ENCODE results near the gene EDA2R. TPM values are rescaled to one million over a fixed set of nuclear protein-coding genes. Genes with fewer than 3 reads are reported as not detected.

The EDA2R gene, protein sequence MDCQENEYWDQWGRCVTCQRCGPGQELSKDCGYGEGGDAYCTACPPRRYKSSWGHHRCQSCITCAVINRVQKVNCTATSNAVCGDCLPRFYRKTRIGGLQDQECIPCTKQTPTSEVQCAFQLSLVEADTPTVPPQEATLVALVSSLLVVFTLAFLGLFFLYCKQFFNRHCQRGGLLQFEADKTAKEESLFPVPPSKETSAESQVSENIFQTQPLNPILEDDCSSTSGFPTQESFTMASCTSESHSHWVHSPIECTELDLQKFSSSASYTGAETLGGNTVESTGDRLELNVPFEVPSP
- total RNA-seq (2014; rRNA removed; shearing (Covaris generic)): 17.1 and 19.5 TPM in 2 replicates
- polyA plus RNA-seq (2015; cell fraction: cytosol; rRNA removed): 13.5 and 14.4 TPM in 2 replicates
- 66.8 and 86.2 TPM in 2 replicates for polyA plus RNA-seq (2015; cell fraction: nucleus; rRNA removed)

DNA sequence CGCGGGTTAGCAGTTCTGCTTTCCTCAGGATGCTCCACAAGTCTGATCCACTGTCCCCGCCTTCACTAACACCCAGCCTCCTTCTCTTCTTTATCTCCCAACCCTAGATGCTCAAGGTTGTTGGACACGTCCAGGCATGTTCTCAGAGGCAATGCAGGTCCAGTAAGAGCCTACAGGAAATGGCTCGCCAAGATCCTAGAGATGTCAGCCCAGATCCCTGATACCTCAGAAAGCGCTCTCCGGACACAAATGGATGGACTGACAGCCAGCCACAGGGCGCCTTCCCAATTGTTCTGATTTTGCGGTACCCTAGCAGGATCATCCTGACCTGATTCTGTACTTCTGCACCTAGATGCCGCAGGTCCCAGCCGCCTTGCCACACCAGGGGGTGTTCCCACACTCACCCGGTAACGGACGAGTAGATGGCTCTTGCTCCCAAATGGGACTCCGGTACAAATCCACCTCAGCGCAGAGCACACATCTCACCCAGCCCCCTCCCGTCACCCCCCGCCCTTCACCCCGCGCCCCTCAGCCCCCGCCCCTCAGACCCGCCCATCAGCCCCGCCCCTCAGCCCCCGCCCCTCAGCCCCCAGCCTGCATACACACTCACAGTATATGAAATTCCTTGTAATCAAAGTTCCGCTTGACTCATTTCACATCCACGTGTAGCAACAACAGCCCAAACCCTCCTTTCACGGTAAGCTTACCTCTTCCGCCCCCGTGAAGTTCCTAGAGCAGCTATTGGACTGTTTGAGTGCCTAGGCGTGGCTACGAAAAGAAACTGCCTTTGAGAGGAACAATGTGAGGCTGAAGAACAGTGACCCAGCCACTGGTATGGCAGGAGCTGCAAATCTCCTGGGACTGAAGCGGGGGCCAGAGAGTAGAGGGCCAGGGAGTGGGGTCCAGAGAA lies at the start of gene EDA2R:
TSS of gene EDA2R (minus strand) at position 488 of the 910 bp plus-strand sequence. CDS start 23,058 bp downstream, outside the sequence.
- in situ Hi-C loops (cut with HindIII; ENCODE audit: low pct_unique_long_range_greater_than_20kb, low sequenced_read_pairs): no loop called here

DNA sequence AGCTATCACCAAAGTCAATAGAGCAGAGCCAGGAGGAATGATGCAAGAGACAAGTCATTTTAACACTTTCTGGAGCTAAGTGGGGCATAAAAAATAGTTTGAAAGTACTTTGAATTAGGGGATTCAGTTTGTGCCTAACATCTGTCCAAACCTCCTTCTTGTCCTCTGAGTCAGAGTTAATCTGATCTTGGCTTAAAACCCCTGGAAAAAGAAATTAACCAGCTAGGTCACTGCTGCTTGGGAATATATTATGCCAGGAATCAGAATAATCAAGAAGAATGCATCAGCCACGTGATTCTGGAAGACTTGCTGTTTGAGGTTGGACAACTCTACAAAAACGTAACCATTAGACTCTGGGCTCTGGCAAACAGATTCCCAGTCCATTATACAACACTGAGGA lies 45.3 kb upstream of the EDA2R start:
- in situ Hi-C loops (cut with HindIII; ENCODE audit: low pct_unique_long_range_greater_than_20kb, low sequenced_read_pairs): no loop called here
- DNase-seq (ENCODE audit: low read depth, low spot score): no peak

More for the DNA sequence above, at the start of gene EDA2R:
- DNase-seq (ENCODE audit: low read depth, low spot score): peak; percentile 83

DNA sequence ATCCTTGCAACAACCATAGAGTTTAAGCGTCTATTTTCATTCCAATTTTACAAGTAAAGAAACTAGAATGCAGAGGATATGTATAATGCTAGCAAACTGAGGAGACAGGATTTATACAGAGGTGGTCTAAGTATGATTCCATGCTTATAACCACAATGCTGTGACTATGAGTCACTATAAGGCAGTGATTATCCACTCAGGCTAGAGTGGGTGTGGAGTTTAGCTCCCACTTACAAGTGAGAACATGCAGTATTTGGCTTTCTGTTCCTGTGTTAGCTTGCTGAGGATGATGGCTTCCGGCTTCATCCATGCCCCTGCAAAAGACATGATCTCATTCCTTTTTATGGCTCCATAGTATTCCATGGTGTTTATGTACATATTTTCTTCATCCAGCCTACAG lies 41.6 kb upstream of the EDA2R start:
- in situ Hi-C loops (cut with HindIII; ENCODE audit: low pct_unique_long_range_greater_than_20kb, low sequenced_read_pairs): no loop called here
- DNase-seq (ENCODE audit: low read depth, low spot score): no peak

DNA sequence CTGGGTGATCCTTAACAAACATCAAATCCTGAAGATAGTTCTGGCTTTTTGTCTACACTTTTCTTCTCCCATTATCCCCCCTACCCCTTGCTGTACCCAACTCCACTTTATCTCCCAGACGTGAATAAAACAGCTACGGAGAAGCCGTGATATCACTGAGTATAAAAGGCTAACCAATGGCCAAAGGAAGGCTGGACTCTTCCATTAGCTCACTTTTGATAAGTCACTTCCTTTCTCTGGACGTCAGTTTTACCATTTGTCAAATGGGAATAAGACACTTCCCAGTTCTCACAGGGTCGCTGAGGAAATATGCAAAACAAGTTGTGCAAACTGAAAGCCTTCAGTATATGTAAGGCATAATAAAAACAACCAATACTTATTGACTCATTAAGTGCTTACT lies 38.6 kb upstream of the EDA2R start:
- in situ Hi-C loops (cut with HindIII; ENCODE audit: low pct_unique_long_range_greater_than_20kb, low sequenced_read_pairs): no loop called here
- DNase-seq (ENCODE audit: low read depth, low spot score): no peak

DNA sequence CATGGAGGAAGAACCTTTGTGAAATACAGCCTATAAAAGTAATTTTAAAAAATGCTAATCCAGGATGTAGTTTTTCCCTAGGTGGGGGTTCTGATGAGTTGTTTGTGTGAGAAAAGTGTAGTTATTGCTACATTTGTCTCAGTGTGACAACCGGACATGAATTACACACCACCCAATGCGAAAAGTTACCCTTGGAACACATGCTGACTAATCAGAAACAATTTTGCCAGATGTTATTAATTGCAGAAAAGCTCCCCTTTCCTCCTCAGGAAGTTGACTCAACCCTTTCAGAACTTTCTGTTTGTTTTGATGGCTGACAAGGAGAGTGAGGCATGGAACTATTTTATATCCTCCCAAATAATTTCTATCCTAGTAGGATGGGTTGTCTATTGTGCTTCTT lies 38.1 kb upstream of the EDA2R start:
- in situ Hi-C loops (cut with HindIII; ENCODE audit: low pct_unique_long_range_greater_than_20kb, low sequenced_read_pairs): no loop called here
- no peak for DNase-seq (ENCODE audit: low read depth, low spot score)

DNA sequence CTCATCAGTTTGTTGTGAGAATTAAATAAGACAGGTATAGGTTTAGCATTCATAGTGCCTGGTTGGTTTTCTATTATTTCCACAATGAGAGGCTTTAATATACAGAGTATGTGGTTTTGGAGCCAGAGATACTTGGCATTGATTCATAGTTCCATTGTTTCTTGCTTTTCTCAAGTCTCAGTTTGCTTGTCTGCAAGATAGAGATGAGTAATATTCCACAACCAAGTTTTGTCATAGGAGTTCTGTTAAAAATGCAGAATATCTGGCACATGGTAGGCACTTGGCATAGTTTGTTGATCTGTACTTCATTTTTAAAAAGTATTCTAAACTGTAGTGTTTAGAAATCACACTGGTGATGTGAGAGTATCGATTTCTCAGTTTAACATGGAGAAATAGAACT lies 37.5 kb upstream of the EDA2R start:
- in situ Hi-C loops (cut with HindIII; ENCODE audit: low pct_unique_long_range_greater_than_20kb, low sequenced_read_pairs): no loop called here
- DNase-seq (ENCODE audit: low read depth, low spot score): no peak

DNA sequence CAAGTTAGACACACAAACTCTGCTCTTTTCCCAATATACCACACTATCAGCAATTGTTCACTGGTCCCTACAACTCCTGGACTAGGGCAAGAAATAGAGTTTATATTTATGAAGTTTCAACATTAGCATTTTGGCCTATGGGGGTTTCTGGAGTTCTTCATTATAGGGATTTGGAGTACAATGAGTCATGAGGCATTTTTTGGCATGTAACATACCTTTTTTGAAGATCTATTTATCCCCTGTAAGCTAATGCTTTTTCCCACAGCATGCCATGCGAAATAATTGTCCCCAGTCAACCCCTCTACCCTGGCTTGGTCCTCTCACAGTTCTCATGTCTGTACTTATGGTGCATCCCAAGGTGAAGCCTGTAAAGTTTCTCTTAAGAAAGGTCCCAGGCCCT lies 36.7 kb upstream of the EDA2R start:
- in situ Hi-C loops (cut with HindIII; ENCODE audit: low pct_unique_long_range_greater_than_20kb, low sequenced_read_pairs): no loop called here
- DNase-seq (ENCODE audit: low read depth, low spot score): no peak

DNA sequence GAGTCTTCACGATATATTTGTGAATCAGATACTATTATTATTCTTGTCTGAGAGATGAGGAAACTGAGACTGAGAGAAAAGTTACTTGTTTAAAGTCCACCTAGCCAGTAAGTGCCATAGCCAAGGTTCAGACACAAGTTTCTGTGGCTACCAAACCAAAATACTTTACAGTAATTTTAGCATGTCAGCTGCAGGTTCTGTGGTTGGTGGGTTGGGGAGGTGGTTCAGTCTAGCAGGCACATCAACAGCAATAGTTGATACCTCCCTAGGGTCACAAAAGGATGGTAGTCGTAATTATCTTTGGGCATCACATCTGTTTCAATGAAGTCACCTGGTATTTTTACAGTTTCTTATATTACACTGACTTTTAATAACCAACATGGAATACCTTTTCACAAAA lies 35.6 kb upstream of the EDA2R start:
- in situ Hi-C loops (cut with HindIII; ENCODE audit: low pct_unique_long_range_greater_than_20kb, low sequenced_read_pairs): no loop called here
- no peak for DNase-seq (ENCODE audit: low read depth, low spot score)

DNA sequence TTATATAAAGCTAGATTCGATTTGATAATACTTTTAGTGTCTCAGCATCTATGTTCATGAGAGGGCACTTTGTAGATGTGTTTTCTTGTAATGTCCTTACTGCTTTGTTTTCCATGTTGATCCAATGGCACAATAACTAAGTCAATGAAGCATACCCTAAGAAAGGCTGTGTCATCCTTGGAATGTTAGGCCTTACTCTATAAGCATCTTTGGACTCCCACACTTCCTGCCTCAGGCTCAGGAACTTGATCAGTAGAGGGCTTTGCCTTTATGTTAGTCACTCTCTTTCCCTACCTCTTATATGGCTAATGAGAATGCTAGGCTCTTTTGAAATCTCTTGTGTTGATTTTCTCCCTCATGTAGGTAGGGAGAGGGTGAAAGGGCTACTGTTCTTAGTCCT lies 33.2 kb upstream of the EDA2R start:
- DNase-seq (ENCODE audit: low read depth, low spot score): no peak
- in situ Hi-C loops (cut with HindIII; ENCODE audit: low pct_unique_long_range_greater_than_20kb, low sequenced_read_pairs): no loop called here

DNA sequence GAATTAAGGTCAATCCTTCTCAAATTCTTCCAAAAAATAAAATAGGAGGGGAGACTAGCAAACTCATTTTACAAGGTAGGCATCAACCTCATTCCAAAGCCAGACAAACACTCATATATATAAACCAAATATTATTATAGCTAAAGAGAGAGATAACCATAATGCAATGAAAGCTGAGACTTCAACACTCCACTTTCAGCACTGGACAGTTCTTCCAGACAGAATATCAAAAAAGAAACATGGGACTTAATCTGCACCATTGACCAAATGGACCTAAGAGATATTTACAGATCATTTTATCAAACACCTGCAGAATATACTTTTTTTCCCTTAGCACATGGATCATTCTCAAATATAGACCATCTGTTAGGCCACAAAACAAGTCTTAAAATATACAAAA lies 15.5 kb upstream of the EDA2R start:
- no peak for DNase-seq (ENCODE audit: low read depth, low spot score)
- in situ Hi-C loops (cut with HindIII; ENCODE audit: low pct_unique_long_range_greater_than_20kb, low sequenced_read_pairs): no loop called here

DNA sequence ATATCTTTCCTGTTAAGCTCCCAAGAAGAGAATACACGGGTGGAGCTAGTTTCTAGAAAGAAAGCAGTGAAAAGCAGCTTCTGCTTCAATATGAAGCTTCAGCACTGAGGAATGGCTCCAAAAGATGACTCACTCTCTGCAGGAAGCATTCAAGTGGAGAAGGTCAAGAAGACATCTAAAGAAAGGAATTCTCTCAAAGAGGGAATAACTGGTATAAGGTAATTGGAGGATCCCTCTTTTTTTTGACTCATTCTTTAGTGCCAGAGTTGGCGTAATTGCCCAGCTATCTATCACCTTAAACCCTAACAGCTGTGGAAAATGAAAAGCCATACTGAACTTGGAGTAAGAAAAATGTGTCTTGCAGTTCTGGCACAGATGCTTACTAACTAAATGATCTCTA lies 3.5 kb downstream of the EDA2R start:
- in situ Hi-C loops (cut with HindIII; ENCODE audit: low pct_unique_long_range_greater_than_20kb, low sequenced_read_pairs): no loop called here
- DNase-seq (ENCODE audit: low read depth, low spot score): peak; percentile 16

DNA sequence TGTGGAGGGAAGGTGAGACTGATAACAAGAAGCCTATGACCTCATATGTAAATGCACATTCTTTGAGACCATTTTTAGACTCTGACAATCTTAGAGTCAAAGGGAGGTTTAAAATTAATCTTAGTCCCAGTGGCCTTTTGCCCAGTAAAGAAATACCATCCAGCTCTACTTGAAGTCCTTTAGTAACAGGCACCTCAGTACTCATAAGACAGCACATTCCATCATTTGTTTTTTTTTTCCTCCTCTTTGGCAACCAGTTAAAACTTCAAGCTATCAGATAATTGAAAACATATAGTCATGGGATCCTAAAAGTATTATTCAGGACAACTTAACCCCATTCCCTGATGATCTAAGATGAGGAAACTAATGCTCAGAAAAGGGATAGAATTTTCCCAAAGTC lies 4.6 kb downstream of the EDA2R start:
- DNase-seq (ENCODE audit: low read depth, low spot score): no peak
- in situ Hi-C loops (cut with HindIII; ENCODE audit: low pct_unique_long_range_greater_than_20kb, low sequenced_read_pairs): no loop called here

DNA sequence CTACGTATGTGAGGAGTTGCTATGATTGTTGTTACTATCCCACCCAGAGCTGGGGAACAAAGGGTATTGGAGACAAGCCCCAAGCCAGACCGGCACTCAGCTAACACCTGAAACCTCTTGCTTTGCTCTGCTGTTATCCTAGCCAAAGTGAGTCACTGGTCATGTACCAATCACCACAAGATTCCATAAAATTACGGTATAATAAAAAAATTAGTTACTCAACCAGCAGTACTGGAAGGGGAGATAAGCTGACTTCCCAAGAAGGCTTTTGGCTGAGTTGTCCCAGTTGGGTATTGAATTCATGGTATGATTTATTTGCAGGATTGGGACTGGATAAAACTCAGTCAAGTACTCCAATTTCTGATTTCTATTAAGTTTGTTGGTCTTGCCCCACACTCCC lies 5.3 kb downstream of the EDA2R start:
- DNase-seq (ENCODE audit: low read depth, low spot score): no peak
- in situ Hi-C loops (cut with HindIII; ENCODE audit: low pct_unique_long_range_greater_than_20kb, low sequenced_read_pairs): no loop called here

DNA sequence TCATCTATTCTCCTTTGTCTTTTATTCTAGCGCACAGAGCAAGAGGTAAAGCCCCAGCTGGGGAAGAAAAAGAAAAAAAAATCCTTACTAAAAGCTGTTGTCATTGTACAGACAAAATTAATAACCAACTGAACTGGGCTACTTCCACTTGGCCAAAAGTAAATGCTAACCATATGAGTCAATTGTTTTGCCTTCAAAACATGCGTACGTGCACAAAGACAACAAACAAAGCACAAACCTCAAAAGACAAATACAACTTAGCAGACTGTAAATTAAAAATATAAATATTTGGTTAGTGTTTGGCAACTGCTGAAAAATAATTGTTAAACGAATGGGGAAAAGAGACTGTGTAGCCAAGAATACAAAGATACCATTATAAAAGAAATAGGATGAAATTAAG lies 5.9 kb downstream of the EDA2R start:
- in situ Hi-C loops (cut with HindIII; ENCODE audit: low pct_unique_long_range_greater_than_20kb, low sequenced_read_pairs): no loop called here
- DNase-seq (ENCODE audit: low read depth, low spot score): no peak

DNA sequence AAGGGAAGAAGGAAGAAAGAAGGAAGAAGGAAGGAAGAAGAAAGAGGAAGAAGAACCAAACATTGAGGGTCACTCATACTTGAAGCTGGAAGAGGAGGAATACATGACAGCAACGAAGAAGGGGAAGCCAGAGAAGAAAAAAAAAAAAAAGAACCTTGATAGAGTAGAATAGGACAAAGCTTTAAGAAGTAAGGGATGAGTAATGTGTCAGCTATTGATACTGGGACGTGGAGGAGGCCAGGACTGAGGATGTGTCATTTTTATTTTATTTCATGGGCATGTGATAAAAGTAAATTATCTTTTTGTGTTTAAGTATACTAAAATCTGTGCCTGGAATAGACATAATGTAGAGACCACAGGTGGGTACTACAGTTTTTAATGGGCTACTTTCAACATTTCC lies 6.4 kb downstream of the EDA2R start:
- in situ Hi-C loops (cut with HindIII; ENCODE audit: low pct_unique_long_range_greater_than_20kb, low sequenced_read_pairs): no loop called here
- no peak for DNase-seq (ENCODE audit: low read depth, low spot score)

DNA sequence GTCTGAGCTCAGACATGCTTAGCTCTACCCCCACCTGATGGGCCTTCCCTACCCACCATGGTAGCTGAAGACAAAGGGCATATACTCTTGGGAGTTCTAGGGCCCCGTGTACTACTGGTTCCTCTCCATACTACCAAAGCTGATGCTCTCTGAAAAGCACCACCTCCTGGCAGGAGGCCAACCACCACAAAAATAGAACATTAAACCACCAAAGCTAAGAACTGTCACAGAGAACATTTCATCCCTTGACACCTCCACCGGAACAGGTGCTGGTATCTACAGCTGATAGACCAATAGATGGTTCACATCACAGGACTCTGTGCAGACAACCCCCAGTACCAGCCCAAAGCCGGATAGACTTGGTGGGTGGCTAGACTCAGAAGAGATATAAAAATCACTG lies 13.4 kb downstream of the EDA2R start:
- in situ Hi-C loops (cut with HindIII; ENCODE audit: low pct_unique_long_range_greater_than_20kb, low sequenced_read_pairs): no loop called here
- DNase-seq (ENCODE audit: low read depth, low spot score): no peak

DNA sequence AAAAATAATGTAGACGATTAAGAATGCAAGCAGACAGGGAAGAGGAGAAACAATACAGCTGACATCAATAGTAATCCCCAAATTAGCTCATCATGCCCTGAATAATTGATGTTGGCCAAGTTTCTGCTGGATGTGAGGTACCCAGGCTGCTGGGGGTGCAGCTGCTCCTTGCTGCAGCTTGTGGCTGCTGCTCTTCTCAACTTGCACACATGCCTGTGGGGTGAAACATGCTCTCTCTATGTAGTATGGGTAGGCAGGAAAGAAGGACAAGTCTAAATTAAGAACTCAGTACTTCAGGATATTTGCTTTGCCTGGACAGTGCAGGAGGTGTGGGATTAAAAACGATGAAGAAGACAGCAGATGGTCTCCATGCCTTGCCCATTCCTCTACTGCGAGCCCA lies 16.7 kb downstream of the EDA2R start:
- DNase-seq (ENCODE audit: low read depth, low spot score): no peak
- in situ Hi-C loops (cut with HindIII; ENCODE audit: low pct_unique_long_range_greater_than_20kb, low sequenced_read_pairs): no loop called here

DNA sequence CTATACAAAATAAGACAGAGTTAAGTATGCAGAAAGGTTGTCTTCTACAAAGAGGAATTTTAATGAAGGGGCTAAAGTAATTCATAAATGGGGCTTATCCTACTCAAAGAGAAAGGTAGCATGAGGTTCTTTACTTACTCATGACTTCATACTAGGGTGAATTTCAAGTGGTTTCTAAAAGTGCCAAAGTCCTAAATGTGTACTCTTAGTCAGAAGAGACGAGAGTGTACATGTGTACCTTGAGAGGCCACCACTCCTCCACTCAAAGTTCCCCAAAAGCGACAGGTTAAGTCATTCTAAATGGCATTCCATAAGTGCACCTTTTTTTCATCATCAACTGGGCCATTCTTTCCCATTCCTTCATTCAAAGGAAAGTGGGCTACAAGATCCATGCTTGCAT lies 21.9 kb downstream of the EDA2R start:
- in situ Hi-C loops (cut with HindIII; ENCODE audit: low pct_unique_long_range_greater_than_20kb, low sequenced_read_pairs): no loop called here

More for the DNA sequence above, 21.9 kb downstream of the EDA2R start:
- no peak for DNase-seq (ENCODE audit: low read depth, low spot score)
